Retinal pigment epithelial cell (primary cell): ENCODE results near the gene RPS6KB2.

Experiments
- DNase-seq: peaks from one replicate; pipeline ENCODE4 v3.0.0-alpha.2; 2010; ENCODE audit warnings: low read depth
- H3K4me3 ChIP-seq: 2 replicates; pipeline ENCODE4 v1.5.1; 2011; ENCODE audit warnings: mild to moderate bottlenecking, low read length, control low read depth, moderate library complexity
- CTCF ChIP-seq: conservative IDR thresholded peaks from 2 replicates; pipeline ENCODE4 v1.5.1; 2011; ENCODE audit warnings: low read depth, low read length, control low read depth, inconsistent platforms

Gene RPS6KB2

GRCh38 chr11:67412495-67413179 is 15.7 kb upstream of the RPS6KB2 start:
- no peak for TF ChIP-seq CTCF
- DNase-seq: no peak

GRCh38 chr11:67413266-67413849 is 14.9 kb upstream of the RPS6KB2 start:
- no peak for DNase-seq
- TF ChIP-seq CTCF: no peak
- no peak overlapping the region for H3K4me3 ChIP-seq

More at GRCh38 chr11:67412495-67413179, 15.7 kb upstream of the RPS6KB2 start:
- H3K4me3 ChIP-seq: no peak overlapping the region

DNA sequence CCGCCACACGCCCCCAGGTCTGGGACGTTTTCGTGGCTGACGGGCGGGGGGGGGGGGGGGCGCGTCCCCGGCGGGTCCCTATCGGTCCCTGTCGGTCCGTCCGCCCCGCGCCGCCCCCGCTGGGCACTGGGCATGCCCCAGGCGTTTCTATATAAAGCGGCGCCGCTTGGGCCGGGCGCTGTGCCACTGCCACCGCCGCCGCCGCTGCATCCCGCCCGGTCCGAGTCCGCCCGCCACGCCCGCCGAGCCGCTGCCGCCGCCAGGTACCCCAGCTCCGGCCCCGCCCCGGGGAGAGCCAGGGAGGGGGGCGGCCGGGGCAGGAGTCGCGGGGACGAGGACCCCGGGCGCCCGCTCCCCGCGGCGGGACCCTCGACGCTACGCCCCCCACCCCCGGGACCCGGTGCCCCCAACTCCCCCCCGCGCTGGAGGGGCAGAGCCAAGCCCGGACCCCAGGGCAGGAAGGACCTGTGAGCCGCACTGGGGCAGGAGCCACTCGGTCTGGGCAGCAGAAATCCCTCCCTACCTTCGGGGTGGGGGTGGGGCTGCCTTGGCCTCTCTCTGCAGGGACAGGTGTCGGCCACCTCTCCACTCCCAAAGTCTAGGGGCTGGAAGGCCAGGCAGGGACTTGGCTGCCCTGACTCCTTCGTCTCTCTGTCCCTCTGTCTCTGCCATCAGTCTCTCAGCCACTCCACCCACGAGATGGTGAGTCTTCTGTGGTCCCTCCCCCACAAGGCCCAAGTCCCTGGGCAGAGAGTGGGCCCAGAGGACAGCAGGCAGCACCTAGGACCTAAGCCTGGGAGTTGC is 12.6 kb upstream of the RPS6KB2 start, which contains the start of gene CARNS1:
Gene CARNS1 (plus strand): TSS at position 178 of the 804 bp plus-strand sequence. CDS start 522 bp downstream, at position 700.
- H3K4me3 ChIP-seq: peak within 1 kb of the TSS; percentile 63
- no peak for TF ChIP-seq CTCF
- DNase-seq: no peak

- no peak for DNase-seq
- no peak for TF ChIP-seq CTCF
- peak overlapping the region; percentile 45 for H3K4me3 ChIP-seq
These were observed 11.6 kb upstream of the RPS6KB2 start for GRCh38 chr11:67416416-67417335.

- no peak for DNase-seq
- TF ChIP-seq CTCF: no peak
- H3K4me3 ChIP-seq: no peak overlapping the region
These were observed 10.9 kb upstream of the RPS6KB2 start for GRCh38 chr11:67417425-67417824.

- DNase-seq: no peak
- TF ChIP-seq CTCF: no peak
- no peak overlapping the region for H3K4me3 ChIP-seq
These were observed 9.6 kb upstream of the RPS6KB2 start for GRCh38 chr11:67418476-67419281.
